GM12875 (cell line): Measurements from ENCODE around the gene TAB2.
"Not testable (repeated sequence)": the region's sequence is repeated elsewhere in the genome, so short reads cannot be mapped to it uniquely, and the experiment has no call there.

Experiments used
- H3K4me3 ChIP-seq: one replicate; pipeline ENCODE4 v1.5.1; 2011; ENCODE audit warnings: low read depth, low read length, control low read depth
- TF ChIP-seq, protein P1 (sequence below): IDR thresholded peaks from 2 replicates; pipeline ENCODE4 v1.5.1; 2011; ENCODE audit warnings: low read depth, mild to moderate bottlenecking, control low read depth, inconsistent platforms, low read length, moderate library complexity, borderline replicate concordance; ENCODE audit not compliant: insufficient read depth

Gene TAB2

DNA sequence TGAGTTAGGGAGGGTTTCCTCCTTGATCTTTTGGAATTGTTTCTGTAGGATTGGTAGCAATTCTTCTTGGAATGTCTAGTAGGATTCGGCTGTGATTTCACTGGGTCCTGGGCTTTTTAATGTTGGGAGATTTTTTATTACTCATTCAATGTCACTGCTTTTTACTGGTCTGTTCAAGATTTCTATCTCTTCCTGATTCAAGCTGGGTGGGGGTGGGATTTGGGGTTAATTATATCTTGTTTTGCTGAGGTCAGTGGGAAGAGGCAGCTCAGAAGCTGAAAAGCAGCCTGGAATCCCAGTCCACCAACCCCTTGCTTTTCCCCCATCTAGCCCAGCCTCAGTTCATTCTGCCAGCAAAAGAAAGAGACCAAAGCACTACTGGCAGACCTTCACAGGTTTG is 122.1 kb downstream of the TAB2 start:
- TF ChIP-seq, protein P1, sequence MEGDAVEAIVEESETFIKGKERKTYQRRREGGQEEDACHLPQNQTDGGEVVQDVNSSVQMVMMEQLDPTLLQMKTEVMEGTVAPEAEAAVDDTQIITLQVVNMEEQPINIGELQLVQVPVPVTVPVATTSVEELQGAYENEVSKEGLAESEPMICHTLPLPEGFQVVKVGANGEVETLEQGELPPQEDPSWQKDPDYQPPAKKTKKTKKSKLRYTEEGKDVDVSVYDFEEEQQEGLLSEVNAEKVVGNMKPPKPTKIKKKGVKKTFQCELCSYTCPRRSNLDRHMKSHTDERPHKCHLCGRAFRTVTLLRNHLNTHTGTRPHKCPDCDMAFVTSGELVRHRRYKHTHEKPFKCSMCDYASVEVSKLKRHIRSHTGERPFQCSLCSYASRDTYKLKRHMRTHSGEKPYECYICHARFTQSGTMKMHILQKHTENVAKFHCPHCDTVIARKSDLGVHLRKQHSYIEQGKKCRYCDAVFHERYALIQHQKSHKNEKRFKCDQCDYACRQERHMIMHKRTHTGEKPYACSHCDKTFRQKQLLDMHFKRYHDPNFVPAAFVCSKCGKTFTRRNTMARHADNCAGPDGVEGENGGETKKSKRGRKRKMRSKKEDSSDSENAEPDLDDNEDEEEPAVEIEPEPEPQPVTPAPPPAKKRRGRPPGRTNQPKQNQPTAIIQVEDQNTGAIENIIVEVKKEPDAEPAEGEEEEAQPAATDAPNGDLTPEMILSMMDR: no peak
- no peak overlapping the region for H3K4me3 ChIP-seq

DNA sequence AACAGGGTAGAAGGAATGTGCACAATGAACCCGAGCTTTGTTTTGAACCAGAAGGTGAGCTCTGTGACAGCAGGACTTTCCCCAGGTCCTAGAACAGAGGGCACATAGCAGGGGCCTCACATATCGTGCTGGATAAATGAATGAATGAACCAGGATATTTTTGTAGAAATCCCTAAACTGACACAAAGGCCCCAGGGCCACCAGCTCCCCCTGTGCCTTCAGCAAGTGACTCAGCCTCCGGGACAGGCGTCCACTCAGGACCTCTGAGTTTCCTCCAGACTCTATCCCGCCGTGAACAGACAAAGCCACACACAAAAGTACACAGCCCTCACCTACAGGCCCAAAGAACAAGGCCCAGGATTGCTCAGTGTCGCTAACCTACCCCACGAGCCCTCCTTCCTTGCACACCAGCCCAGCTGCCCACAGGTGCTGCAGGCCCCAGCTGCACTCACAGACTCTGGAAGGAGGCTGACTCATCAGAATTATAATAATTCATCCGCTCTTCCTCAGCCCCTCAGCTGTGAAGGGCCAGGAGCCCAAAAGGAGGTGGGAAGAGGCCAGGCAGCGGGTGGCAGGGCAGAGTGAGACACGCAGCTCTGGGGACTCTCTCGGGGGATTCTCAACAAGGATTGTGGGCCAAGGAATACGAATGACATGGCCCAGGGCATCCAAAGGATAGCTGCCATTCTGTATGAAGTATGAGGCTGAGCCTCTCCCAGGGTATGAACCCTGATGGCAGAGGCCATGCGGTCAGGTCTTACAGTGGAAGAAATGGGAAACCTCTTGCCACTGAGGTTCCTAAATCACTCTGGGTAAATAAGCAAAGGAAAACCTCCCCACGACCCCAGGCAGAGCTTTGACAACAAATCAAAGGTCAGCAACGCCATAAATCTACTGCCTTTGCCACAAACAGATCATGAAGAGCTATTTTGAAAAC is 123.5 kb downstream of the TAB2 start:
- no peak overlapping the region for H3K4me3 ChIP-seq
- TF ChIP-seq, protein P1: no peak

DNA sequence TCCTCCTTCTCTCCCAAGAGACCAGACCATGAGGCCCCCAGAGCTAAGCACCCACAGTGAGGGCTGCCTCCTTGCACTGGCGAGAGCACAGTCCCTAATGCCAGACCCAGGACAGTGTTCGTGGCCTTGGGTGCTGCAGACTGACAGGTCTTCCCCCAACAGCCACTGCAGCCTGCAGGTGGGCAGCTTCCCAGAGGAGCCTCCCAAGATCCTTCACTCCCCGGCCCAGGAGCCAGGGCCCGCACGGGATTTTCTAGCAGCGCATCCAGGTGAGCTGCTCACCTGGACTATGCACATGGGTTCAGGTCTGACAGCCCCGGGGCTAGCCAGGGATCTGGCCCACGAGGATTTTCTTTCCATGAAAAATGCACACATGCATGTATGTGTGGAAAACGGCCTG is 124.2 kb downstream of the TAB2 start:
- H3K4me3 ChIP-seq: no peak overlapping the region

DNA sequence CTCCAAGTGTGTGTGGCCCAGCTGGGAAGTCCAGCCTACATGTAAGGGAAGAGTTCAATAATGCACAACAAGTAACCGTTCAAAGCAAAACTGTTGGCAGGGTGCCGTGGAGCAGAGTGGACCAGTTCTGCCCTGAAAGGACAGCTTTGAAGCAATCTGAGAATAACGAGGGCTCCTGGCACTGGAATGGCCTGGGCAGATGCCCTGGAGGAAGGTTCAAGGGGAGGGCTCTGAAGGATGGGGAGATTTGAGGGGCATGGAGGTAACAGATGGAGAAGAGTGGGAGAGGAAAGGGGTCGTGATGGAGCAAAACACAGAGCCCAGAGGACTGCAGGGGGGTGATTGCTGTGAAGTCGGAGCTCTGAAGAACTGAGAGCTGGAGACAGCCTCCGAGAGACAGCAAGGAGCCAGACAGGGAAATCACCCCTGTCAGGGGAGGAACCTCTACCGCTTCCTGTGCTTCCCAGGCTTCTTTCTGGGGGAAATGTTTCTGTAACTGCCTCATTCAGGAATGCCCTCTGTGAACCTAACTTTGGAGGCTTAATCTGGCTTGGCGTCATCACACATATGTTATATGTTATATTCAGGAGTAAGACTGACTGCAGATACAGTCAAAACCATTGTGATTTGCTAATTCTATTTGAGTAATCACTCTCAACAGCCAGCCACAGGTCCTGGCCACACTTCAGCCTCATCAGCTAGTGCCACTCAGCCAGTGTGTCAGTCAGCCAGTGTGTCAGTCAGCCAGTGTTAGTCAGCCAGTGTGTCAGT is 126.1 kb downstream of the TAB2 start:
- TF ChIP-seq, protein P1: no peak
- H3K4me3 ChIP-seq: no peak overlapping the region

More for the DNA sequence above, 124.2 kb downstream of the TAB2 start:
- TF ChIP-seq, protein P1: no peak

- not testable (repeated sequence) for H3K4me3 ChIP-seq
Observed at GRCh38 chr6:149444360-149445094, 127.0 kb downstream of the TAB2 start.

DNA sequence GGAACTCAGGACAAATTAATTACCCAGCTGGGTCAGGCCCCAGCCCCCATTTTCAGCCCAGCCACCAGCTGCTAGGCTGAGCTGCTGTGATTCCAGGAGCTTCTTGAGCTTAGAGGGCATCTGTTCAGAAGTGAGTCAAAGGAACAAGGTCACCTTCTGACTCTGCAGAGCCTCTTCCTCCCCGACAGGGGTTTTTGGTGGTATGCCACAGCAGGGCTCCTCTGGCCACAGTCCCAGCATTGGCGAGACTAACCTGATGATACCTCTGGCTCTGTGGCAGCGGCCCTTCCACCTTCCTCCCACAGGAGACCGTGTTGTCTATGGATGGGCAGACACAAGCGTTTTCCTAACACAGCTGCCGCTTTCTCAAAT is 127.6 kb downstream of the TAB2 start:
- TF ChIP-seq, protein P1: no peak
- no peak overlapping the region for H3K4me3 ChIP-seq

DNA sequence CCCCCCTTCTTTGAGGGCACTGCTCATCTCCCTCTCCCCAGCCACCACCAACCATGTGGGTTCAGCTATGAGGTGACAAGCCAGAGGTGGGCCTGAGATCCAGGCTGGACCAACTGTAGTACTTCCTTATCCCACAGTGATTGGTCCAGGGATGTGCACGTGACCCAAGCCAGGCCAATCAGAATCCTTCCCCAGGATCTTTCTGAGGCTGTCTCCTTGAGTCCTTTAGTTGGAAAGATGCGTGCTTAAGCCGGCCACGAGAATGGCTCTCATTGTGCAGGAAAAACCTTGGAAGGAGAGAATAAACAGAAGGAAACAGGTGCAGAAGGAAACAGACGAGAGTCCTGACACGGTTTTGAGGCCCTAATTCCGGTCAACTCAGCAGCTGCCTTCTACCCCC is 128.1 kb downstream of the TAB2 start:
- H3K4me3 ChIP-seq: no peak overlapping the region
- TF ChIP-seq, protein P1: no peak
